Fibroblast of upper back skin (primary cell): Measurements from ENCODE around the gene RDH5.

ENCODE experiments used
- DNase-seq: peaks from one replicate; pipeline ENCODE4 v3.0.0-alpha.2; 2013

RDH5 gene

DNA sequence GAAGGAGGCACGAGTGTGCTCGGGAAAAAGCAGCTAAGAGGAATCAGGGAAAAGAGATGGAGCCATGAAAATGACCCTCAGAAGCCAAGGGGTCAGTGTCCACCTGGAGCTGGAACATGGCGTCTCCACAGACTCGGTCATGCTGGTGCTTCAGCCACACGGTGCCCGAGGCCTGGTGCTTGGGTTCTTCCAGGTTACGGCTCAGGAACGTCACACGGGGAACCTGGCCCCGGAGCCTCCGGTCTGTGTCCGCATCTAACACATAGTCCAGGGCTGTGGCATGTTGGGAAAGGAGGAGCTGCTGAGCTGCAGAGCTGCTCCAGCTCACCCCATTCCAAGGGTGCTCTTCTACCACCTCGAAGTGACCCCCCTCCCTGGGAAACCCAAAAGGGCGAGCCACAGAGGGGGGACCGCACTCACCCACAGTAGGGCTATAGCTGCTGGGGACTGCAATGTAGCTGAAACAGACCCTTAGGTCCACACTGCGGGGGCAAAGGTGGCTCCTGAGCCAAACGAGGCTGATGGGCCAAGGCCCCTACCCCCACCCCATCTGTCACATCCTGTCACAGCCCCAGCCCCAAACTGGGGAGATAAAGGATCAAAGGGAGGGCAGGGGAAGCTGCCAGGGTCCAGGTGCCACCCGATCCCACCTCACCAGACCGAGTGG, 23.3 kb upstream of the RDH5 start:
- no peak for DNase-seq

- no peak for DNase-seq
Observed at GRCh38 chr12:55697686-55698085, 22.5 kb upstream of the RDH5 start.

- DNase-seq: no peak
Observed at GRCh38 chr12:55698241-55698955, 21.8 kb upstream of the RDH5 start.

- no peak for DNase-seq
Observed at GRCh38 chr12:55698965-55699364, 21.2 kb upstream of the RDH5 start.

DNA sequence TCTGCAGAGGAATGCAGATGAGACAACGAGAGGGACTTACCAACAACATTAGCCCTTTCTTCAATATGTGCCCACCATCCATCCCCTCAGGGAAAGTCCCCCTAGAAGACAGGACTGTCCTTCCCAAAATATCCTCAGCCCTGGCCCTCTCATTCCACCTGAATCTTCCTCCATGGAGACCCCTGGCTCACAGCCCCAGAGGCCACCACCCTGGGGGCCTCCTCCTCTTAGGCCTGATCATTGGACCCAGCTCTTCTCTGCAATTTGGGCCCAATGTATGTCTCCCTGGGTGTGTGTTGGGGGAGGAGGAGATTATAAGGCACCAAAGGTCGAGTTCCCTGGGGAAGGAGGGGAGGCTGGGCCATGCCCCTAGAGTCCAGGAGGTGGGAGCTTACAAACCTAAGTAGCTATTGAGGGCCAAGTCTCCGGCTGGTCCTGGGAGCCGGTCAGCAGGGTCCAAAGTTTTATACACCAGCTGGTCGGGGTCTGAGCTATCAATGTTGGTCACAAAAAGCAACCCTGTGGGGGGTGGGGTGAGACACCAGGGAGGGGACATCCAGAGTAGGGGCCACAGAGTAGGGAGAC, 20.6 kb upstream of the RDH5 start:
- no peak for DNase-seq

DNA sequence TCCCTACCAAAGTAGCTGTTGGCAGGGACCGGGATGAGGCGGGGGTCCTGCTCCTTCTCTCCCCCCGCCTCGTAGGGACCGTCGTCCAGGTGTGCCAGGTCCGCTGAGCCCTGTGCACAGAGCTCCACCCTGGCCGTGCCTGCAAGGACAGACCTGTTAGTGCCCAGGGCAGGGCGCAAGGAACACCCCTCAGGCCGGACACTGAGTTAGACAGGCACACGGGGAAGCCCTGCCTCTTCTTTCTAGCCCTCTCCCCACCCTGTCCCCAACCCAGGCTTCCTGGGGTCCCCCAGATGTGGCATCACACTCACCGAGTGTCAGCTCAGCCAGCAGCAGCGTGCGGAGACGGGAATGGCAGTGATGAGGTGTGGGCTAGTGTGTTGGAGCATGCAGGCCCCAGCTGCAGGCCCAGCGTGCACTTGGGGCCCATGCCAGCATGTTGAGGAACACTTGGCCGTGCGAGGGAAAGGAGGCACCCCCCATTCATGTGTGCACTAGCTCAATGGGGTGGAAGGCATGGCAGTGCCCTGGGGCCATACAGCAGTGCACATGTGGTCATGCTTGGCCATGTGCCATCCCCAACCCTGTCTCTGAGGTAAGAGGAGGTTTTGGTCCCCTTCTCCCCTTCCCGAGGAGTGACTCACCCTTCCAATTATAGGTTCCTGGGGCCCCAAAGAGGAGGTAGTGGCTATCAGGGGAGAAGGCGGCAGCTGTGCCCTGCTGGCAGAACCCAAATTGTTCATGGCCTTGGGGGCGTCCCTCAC, 19.8 kb upstream of the RDH5 start:
- no peak for DNase-seq

DNA sequence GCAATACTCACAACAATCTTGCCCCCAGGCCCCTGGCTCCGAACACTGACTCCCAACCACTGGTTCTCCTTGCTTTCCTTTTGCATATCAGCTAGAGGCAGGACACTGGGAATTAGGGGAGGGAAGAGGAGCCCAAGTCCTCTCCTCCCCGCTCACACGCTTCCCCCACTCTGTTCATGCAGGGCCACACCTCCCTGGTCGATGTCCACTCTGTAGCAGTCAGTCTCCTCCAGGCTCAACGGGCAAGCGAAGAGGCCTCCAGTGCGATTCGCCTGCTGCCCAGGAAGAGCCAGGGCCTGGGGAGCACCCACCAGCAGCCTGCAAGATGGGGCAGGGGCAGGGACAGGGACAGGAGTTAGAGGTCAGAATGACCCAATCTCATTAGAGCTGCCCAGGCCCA, 17.3 kb upstream of the RDH5 start:
- DNase-seq: no peak

DNA sequence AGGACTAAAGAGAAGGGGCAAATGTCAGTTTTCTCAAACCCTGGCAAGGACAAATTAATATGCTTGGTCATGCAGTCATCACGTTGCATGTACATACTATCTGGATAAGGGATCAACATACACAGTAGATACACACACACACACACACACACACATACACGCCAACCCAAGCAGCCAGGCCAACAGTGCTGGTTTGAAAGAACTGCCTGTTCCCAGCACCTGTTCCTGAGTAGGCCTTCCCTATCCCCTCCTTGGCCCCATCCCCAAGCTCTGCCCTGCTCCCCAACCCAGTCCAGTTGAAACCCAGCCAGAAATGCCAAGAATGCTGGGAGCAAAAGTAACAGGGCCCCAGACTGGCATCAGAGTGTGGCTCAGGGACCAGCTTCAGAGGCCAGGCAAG, 16.9 kb upstream of the RDH5 start:
- DNase-seq: no peak

GRCh38 chr12:55703901-55704761, 16.1 kb upstream of the RDH5 start:
- no peak for DNase-seq

DNA sequence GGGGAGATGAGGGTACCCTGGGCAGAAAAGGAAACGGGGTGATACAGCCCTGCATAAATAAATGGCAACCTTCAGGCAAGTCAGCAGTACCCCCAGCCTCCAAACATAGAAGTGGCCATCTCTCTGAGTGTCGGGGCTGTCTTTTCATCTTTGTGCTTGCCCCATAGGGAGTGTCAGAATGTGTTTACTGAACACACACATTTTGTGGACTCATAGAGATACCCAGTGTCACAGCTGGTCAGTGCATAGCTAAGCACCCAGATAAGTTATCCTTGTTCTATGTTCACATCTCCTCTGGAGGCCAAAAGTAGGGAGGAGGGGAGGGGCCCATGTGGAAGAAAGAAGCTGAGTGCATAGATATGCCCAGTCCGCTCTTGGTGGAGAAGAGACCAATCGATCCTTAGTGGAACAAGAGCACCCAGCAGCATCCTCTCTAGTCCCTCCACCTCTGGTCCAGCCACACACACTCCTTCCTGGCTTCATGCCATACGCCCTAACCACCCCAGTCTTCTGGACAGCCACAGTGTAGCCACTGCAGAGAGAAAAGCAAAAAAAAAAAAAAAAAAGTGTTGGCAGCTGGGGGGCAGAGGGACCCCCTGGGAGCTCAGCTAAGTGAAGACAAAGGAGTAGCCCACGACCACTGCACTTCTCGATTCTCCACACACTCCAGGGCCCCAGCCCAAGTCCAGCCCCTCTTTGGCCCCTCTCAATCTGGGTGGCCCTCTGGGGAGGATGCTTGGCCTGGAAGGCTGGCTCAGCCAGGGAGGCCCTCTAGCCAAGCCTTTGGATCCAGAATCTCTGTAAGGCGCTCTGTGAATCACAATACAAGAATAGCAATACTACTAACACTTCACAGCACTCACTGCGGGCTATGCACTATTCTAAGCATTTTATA, 15.1 kb upstream of the RDH5 start:
- no peak for DNase-seq

- DNase-seq: no peak
Observed at GRCh38 chr12:55705782-55706402, 14.3 kb upstream of the RDH5 start.

- DNase-seq: no peak
Observed at GRCh38 chr12:55706568-55707218, 13.5 kb upstream of the RDH5 start.

- DNase-seq: no peak
Observed at GRCh38 chr12:55707219-55707671, 12.9 kb upstream of the RDH5 start.

- no peak for DNase-seq
Observed at GRCh38 chr12:55707841-55708694, 12.1 kb upstream of the RDH5 start, which contains the start of gene ITGA7. Gene ITGA7, minus strand, starts transcription at chr12:55707904. Its CDS starts 222 bp downstream, at chr12:55707682.

GRCh38 chr12:55708695-55709233, 11.4 kb upstream of the RDH5 start:
- DNase-seq: no peak

GRCh38 chr12:55711786-55712553, 8.2 kb upstream of the RDH5 start:
- DNase-seq: no peak

DNA sequence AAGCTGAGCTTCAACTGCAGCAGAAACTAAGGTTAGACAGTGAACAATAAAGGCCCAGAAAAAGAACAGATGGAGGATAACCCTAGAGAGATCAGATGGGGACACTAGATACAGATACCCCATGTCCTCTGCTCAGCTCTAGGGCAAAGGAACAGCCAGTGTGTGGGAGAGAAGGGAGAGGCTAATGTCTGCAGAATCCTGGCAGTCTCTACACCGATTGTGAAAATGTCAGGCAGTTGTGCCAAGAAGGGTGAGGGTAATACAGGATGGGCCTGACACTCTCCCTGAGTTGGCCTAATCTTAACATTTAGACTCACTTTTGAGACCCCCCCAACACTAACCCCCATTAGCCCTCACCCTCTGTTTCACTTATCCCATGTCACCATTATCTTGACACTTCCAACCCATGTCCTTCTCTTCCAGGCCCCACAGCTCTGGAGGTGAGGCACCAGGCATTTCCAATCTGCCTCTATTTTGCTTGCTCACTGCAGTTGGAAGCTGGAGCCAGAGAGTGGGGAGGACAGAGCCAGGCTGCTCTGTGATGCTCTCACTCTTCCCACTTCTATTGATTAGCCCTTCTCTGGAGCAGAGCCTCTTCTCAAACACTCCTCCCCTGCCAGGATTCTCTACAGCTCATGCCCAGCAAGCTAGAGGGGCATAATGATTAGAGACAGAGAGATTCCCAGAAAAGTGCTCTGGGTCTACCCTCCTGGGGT, 7.3 kb upstream of the RDH5 start:
- DNase-seq: no peak
